Stimulated activated CD4-positive, alpha-beta T cell treated with anti-CD3 and anti-CD28 coated beads, TNF-alpha, amount 100 ng/mL, for 24 hours (primary cell): ENCODE results near the gene PDK3.

Experiments
- DNase-seq, 3 experiments: peaks; one replicate each; pipeline ENCODE4 v3.0.0-alpha.2; 2020; ENCODE audit warnings: low read depth in 3 of 3

PDK3 gene

DNA sequence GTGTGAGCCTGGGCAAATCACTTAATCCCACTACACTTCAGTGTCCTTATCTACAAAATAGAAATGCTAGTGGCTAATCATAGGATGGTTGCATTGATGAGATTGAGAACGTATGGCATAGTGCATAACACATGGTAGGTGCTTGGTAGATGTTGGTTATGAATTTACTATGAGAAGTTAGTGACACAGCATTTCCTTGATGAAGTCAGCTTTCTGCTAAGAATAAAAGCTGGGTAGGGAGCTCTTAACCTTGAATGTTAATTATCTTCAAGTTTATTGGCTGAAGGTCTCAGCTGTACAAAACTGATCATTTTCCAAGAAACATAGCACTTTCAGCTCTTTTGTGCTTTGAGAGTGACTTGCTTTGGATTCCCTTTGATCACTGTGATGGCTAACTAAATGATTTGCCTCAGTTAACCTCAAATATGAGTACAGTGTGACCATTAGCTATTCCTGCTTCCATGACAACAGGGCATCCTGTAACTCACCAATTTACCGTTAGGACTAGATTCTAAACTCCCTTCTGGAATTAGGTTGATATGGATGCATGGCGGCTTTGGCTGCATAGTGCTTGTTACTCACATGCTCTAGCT lies 17.8 kb downstream of the PDK3 start:
- DNase-seq = no peak

- no peak for DNase-seq
Observed at GRCh38 chrX:24483596-24483995, 18.5 kb downstream of the PDK3 start.

DNA sequence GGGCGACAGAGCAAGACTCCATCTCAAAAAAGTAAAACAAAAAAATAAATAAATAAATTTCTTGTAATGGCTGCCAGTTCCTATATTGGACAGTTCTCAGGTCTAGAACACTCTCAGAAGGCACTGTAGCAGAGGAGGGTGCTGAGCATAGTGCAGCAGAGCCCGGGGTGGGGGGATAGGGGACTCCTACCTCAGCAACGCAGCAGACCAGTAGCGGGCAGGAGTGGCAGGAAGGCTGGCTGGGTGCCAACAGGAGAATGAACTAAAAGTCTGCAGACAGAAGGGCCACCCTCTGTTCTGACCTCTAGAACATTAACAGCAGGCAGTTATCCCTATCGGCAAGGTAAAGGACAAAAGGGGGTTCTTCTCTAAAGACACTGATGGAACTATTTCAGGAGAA lies 20.2 kb downstream of the PDK3 start:
- DNase-seq = no peak

- DNase-seq = no peak
Observed at GRCh38 chrX:24485976-24486680, 21.0 kb downstream of the PDK3 start.

DNA sequence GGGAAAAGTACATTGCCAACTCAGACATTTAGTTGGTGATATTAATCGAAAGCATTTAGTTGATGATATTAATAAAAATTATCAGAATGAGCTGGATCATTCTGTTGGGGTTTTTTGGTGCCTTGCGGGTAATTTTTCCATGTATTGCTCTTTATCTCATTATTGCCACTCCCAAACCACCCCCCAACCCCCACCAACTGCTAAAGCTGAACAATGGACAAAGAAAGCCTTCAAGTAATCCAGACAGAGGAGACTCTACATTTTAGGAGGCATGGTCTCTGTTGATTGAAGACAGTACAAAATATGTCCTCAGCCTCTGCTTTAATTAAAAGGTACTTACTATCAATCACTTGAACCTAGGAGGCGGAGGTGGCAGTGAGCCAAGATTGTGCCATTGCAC lies 22.5 kb downstream of the PDK3 start:
- no peak for DNase-seq

DNA sequence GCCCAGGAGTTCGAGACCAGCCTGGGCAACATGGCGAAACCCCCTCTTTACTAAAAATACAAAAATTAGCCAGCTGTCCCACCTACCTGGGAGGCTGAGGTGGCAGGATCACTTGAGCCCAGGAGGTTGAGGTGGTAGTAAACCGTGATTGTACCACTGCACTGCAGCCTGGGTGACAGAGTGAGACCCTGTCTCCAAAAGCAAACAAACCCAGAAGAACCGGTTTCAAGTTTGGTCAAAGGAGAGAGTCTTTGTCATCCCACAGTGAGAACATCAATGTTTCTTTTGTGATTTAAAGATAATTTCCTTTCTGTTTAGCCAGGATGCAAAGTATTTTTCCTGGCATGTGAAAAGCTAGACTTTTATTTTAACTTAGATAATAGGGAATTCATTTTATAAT lies 26.7 kb downstream of the PDK3 start:
- DNase-seq = no peak

DNA sequence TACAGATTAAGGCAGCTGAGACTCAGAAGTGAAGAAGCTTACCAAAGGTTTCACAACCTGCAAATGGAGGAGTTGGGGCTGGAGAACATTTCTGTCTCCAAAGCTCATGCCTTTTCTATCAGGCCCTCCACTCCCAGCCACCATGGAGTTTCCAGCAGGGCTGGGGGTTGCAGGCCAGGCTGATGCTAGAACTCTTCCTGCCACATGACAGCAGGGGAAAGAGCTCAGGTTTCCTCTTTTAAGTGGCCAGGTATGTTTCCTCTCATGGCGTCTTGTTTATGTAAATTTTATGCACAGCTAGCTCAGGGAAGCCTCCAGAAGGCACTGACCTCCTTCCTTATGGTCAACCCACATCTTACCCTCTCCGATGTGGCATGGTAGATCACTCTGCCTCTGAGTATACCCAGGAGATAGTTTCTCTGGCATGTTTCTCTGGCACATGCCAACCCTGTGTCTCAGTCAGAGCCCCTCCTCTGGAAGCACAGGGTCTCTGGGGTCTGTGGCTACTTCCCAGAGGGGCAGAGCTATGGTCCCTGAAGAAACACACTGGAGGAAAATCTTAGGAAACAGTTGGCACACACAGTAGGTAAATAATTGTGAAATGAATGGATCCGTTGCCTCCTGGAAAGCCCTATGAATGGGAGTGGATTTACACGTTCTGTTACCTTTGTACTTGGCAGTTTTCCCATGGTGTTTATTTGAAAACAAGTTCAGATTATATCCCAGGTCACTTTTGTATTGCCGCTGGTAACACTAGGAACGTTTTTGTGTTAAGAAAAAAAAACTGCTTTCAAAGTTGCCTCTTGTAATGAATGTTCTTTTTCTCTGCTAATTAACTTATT lies 28.9 kb downstream of the PDK3 start:
- no peak for DNase-seq

DNA sequence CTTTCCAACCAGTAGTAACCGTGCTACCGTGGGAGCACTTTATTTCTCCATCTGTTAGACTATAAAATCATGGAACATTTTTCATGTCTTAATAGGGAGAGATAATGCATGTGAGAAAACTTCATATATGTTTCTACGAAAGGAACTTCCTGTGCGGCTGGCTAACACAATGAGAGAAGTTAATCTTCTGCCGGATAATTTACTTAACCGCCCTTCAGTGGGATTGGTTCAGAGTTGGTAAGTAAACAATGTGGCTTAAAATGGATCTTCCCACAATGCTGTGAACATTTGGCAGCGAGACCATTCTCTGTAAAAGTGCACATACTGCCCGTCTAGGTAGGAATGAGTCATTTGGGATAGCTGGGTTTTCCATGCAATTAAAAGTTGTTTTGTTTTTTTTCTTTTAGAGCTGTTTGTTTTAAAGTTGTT lies 29.6 kb downstream of the PDK3 start:
- DNase-seq = no peak

DNA sequence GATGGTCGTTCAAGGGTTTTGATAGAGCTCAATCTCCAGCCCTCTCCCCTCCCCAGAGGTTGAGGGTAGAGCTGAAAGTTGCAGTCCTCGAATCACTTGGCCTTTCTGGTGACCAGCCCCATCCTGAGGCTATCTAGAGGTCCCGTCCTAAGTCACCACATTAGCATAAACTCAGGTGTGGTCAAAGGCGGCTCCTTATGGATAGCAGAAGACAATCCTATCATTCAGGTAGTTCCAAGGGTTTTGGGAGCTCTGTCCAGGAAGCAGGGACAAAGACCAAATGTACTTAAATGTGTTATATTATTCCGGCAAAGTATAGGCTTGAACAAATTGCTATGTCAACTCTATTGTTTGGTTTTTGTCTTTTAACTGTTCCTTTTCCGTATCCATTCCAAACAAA lies 30.6 kb downstream of the PDK3 start:
- DNase-seq = no peak

GRCh38 chrX:24498181-24498580 lies 33.1 kb downstream of the PDK3 start:
- no peak for DNase-seq

GRCh38 chrX:24498975-24499374 lies 33.9 kb downstream of the PDK3 start:
- DNase-seq = no peak

DNA sequence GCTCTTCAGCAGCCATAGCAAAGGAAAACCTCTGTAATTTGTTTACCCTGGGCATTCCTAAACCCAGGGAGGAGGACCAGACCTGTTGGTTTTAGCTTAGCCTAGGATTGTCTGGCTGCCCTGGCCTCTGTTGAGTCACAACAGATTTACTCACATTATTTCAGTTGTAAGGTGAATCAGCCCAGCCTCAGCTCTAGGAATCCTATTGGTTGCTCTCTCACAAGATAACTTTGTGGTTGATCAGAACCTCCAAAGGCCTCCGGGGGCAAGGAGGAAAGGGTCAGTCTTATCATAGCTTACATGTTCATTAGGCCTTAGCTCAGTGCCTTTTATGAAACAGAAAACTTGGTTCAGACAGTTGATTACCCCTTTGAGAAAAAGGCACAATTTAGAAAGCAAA lies 41.0 kb downstream of the PDK3 start:
- DNase-seq = peak in 1 of 3 experiments; percentile 9

- no peak for DNase-seq
Observed at GRCh38 chrX:24508375-24508774, 43.3 kb downstream of the PDK3 start.

DNA sequence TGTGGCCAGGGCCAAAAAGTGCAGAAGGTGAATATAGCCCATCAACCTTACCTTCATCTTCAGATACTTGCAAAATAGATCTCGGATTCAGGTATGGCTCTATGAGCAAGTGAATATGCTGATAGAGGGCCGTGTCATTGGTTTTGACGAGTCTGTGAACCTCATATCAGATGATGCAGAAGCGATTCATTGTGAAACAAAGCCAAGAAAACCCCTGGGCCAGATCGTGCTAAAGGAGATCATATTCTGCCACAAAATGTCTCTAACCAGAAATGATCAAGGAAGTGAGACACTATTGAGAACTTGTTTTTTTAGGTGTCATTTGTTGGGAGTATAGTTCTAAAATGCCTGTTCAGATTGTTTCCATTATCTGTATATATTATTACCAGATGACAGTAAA lies 48.3 kb downstream of the PDK3 start:
- peak in 1 of 3 experiments; percentile 9 for DNase-seq

GRCh38 chrX:24515447-24515846 lies 50.4 kb downstream of the PDK3 start:
- DNase-seq = no peak

- DNase-seq = no peak
Observed at GRCh38 chrX:24520472-24520871, 55.4 kb downstream of the PDK3 start.

- DNase-seq = no peak
Observed at GRCh38 chrX:24525455-24525854, 60.4 kb downstream of the PDK3 start.

GRCh38 chrX:24526616-24527015 lies 61.5 kb downstream of the PDK3 start:
- DNase-seq = no peak

DNA sequence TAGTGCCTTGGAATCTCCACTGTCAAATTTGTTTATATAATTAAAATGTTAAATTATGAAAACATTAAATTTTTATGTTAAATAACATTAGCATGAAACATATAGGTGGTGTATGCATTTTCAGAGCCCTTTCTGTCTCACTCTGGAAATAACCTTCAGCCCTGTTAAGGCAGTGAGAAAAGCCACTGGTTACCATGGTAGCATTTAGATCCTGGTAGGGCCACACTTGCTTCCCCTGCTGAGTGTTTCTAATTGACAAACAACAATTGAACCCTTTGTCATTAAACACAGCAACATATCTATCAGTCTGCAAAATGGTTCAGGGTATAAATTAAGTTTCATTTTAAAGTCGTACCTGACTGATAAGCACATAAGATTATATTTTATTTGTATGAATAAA lies 63.5 kb downstream of the PDK3 start:
- no peak for DNase-seq

DNA sequence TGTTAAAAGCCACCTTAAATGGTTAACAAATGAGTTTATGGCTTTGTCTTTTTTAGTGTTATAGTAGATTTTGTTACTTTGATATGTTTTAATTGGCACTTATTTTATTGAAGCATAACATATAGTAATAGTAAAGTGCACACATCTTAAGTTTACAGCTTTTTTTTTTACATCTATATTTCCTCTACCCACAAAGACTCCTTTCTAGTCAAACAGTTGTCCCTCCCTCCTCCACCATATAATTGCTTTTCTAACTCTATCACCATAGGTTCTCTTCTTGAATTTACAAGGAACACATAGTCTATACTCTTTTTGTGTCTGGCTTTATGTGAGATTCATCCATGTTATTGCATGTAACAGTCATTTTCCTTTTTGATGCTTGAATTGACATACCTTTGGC lies 71.5 kb downstream of the PDK3 start:
- no peak for DNase-seq

- DNase-seq = no peak
Observed at GRCh38 chrX:24542756-24543155, 77.7 kb downstream of the PDK3 start.

- DNase-seq = no peak
Observed at GRCh38 chrX:24547961-24548360, 82.9 kb downstream of the PDK3 start.

DNA sequence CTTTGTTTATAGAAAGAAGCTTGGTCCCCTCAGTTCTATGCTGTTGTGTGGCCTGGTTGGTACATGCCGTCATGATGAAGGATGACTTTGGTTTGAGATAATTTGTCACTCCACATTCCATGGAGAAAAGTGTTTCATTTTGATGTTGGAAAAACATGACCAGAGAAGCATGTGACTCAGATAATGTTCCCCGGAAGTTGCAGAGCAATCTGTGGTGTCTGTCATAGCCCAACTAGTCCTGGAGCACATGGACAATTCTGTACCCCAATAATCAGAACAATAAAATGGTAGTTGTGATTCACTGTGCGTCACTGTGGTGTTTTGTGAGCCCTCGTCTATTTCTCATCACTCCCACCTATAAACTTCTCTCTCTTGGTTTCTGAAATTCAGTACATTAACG lies 85.1 kb downstream of the PDK3 start:
- DNase-seq = no peak
